ENCODE measurements around the gene NSG2.

Gene NSG2

DNA sequence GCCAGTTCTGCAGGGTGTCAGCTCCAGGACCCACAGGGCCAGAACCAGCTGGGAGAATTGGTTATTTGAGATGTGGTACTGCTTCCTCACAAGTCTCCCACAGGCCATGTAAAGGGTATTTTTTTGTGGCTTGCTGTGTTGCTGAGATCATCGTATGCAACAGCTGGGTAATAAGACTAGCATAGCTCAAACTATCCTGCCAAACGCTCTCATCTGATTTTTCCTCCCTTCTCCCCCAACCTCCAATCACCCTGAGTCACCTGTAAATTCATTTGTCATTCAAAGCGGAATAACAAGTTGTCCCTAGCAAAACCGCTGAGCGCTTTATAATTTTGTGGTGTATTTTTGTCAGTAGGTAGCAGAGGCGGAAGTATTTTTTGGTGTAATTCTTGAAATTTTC is 63.2 kb downstream of the NSG2 start:
- DNase-seq (ENCODE audit: extremely low read depth, low read depth): no peak
- TF ChIP-seq, protein P1, sequence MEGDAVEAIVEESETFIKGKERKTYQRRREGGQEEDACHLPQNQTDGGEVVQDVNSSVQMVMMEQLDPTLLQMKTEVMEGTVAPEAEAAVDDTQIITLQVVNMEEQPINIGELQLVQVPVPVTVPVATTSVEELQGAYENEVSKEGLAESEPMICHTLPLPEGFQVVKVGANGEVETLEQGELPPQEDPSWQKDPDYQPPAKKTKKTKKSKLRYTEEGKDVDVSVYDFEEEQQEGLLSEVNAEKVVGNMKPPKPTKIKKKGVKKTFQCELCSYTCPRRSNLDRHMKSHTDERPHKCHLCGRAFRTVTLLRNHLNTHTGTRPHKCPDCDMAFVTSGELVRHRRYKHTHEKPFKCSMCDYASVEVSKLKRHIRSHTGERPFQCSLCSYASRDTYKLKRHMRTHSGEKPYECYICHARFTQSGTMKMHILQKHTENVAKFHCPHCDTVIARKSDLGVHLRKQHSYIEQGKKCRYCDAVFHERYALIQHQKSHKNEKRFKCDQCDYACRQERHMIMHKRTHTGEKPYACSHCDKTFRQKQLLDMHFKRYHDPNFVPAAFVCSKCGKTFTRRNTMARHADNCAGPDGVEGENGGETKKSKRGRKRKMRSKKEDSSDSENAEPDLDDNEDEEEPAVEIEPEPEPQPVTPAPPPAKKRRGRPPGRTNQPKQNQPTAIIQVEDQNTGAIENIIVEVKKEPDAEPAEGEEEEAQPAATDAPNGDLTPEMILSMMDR (IDR thresholded peaks at IDR 0.05; ENCODE audit: low read depth, low read length, missing control alignments): no peak
- no peak overlapping the region for H3K4me3 ChIP-seq (replicated peaks; ENCODE audit: low read depth, low read length)

DNA sequence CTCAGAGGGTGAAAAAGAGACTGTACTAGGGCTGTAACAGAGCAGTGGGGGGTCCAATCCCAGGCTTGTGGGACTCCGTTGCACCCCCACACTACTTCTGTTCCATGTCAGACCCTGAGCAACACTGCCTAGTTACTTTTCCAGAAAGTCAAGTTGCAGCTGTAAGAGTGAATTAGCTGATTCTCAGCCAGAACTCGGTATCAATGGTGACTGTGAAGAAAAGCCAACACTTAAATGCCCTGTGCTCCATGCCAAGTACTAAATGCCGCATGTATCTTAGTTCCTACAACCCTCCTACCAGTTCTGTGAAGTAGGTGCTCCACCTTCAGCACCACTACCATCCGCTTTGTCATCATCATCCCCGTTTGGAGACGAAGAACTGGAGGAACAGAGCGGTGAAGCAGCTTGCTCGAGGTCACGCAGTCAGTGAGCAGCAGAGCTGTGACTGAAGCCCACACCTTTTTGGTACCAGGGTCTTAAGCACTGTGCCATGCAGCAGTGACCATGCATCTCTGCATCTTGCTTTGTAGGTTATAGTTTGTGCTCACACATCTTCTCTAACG is 64.3 kb downstream of the NSG2 start:
- no peak for DNase-seq (ENCODE audit: extremely low read depth, low read depth)
- TF ChIP-seq, protein P1 (IDR thresholded peaks at IDR 0.05; ENCODE audit: low read depth, low read length, missing control alignments): no peak
- H3K4me3 ChIP-seq (replicated peaks; ENCODE audit: low read depth, low read length): no peak overlapping the region

DNA sequence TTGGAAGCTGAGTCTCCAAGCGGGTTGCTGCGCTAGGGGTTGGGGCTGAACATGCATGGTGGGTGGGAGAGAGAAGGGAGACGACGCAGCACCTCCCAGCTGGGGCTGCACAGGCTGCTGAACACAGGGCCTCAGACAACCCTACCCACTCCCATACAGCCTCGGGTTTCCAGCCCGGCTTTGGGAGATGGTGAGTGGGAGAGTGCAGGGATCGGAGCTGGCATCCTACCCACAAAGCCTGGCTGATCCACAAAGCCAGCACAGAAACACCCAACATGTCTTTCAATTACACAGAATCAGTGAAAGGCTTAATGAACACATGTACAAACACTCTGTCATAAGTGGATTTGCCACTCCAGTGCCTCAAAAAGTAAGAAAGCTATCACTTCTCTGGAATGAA is 64.8 kb downstream of the NSG2 start:
- H3K4me3 ChIP-seq (replicated peaks; ENCODE audit: low read depth, low read length): no peak overlapping the region
- TF ChIP-seq, protein P1 (IDR thresholded peaks at IDR 0.05; ENCODE audit: low read depth, low read length, missing control alignments): no peak

DNA sequence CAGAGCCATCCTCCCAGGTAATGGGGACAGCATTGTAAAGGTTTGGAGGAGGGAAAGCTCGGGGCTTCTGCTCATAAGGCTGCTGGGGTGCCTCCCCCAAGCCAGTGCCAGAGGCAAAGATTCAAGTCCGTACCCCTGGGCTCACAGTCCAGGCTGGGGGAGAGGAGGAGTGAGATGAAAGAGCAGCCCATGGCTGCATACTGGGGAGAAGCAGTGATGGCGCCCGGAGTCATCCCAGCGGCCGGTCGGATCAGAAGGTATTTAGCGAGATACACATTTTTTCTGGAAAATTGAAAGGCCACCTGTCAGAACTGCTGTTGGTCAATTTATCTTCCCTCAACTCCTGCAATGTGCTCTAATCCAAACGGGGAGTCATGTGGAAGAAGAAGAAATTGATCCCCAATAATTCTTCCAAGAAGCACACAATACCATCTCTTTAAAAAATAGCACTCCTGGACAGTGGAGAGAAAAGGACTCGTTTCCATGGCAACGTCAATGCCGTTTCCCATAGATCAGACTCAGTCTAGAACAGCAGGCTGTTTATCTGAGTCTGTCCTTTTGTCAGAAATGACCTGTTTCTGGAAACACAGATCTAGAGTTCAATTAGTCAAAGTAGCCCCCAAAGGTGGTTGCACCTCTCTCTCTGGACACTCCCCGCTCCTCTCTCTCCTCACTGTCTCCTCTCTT is 65.9 kb downstream of the NSG2 start:
- TF ChIP-seq, protein P1 (IDR thresholded peaks at IDR 0.05; ENCODE audit: low read depth, low read length, missing control alignments): no peak

More for the DNA sequence above, 64.8 kb downstream of the NSG2 start:
- no peak for DNase-seq (ENCODE audit: extremely low read depth, low read depth)

DNA sequence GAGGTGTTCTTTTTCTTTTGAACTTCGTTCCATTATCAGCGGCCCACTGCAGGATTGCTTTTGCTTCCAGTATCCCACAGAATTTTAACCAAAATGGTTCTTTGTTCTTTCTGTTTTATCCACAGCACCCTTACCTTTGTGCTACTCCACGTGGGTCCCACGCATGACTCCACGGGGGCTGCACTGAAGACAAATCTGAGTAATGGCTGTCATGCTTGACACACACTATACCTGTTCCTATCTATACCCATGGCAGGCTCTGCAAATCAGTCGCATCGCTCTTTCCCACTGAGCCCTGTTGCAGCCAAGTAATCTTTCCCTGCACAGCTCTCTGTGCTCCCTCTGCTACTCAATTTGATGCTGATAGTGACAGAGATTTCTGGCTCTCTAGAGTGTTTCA is 69.7 kb downstream of the NSG2 start:
- TF ChIP-seq, protein P1 (IDR thresholded peaks at IDR 0.05; ENCODE audit: low read depth, low read length, missing control alignments): no peak
- H3K4me3 ChIP-seq (replicated peaks; ENCODE audit: low read depth, low read length): no peak overlapping the region
- DNase-seq (ENCODE audit: extremely low read depth, low read depth): no peak

More for the DNA sequence above, 65.9 kb downstream of the NSG2 start:
- no peak for DNase-seq (ENCODE audit: extremely low read depth, low read depth)
- no peak overlapping the region for H3K4me3 ChIP-seq (replicated peaks; ENCODE audit: low read depth, low read length)

DNA sequence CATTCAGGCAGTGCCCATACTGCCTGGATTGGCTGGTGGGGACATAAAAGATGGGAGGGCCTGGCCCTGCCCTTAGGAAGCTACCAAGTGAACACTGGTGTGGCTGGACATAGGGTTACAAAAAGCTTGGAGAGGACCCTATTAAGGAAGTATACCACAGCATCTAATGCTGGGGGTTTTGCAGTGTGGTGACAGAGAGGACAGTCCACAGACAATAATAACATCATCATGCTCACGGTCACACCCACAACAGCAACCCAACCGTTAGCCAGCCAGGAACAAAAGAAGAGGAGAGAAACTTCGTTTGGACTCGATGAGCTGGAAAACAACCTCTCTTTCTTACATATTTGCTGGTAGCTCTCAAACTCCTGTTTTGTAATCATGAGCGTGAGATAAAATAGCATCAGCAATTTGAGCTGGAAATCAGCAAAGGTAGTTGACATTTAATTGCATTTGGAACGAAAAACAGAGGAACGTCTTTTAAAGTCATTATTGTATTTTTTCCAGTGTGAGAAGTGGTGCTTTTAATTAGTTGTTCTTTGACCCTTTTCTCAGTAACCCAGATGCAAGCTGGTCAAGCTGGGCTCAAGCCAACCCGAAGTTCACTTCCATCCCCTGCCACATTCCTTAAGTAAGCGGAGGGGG is 73.4 kb downstream of the NSG2 start:
- TF ChIP-seq, protein P1 (IDR thresholded peaks at IDR 0.05; ENCODE audit: low read depth, low read length, missing control alignments): no peak
- no peak for DNase-seq (ENCODE audit: extremely low read depth, low read depth)
- H3K4me3 ChIP-seq (replicated peaks; ENCODE audit: low read depth, low read length): no peak overlapping the region
